WERI-Rb-1 (cell line): ENCODE measurements around the gene STYK1.

Source experiments
- DNase-seq: peaks from one replicate; pipeline ENCODE4 v3.0.0-alpha.2; 2020
- H3K27ac ChIP-seq: fragments of 250-450 bp; sonication (Bioruptor Pico); 2 replicates; pipeline ENCODE4 v1.5.1; 2020; ENCODE audit warnings: mild to moderate bottlenecking, moderate library complexity
- H3K27me3 ChIP-seq: fragments of 250-450 bp; sonication (Bioruptor Pico); 2 replicates; pipeline ENCODE4 v1.5.1; 2021; ENCODE audit warnings: mild to moderate bottlenecking, low read depth, moderate library complexity; ENCODE audit not compliant: insufficient read depth, severe bottlenecking
- H3K36me3 ChIP-seq: fragments of 250-450 bp; sonication (Bioruptor Pico); 2 replicates; pipeline ENCODE4 v1.5.1; 2020; ENCODE audit warnings: mild to moderate bottlenecking, moderate library complexity
- H3K4me3 ChIP-seq: 2 replicates; pipeline ENCODE4 v1.5.1; 2011; ENCODE audit warnings: low read depth, mild to moderate bottlenecking, control low read depth, low read length
- H3K9me3 ChIP-seq: fragments of 250-450 bp; sonication (Bioruptor Pico); 2 replicates; pipeline ENCODE4 v1.5.1; 2021; ENCODE audit warnings: mild to moderate bottlenecking, moderate library complexity; ENCODE audit not compliant: severe bottlenecking
- CTCF ChIP-seq: IDR thresholded peaks from 2 replicates; pipeline ENCODE4 v1.5.1; 2011; ENCODE audit warnings: low read depth, mild to moderate bottlenecking, control low read depth, inconsistent platforms, low read length

Gene STYK1

GRCh38 chr12:10673659-10674384, at the start of gene STYK1:
Gene STYK1, minus strand, starts transcription at chr12:10674052. Its CDS starts 39,434 bp downstream, at chr12:10634618.
- DNase-seq, result peak; percentile 79
- peak; percentile 86 for TF ChIP-seq CTCF
- no peaks in the 10 kb centered on the region for H3K36me3 ChIP-seq
- peak within 1 kb of the TSS; percentile 75 for H3K4me3 ChIP-seq
- no peaks in the 10 kb centered on the region for H3K9me3 ChIP-seq
- H3K27ac ChIP-seq, result no peak within 1 kb of the TSS; the same call in 1 of the 2 replicates
- H3K27me3 ChIP-seq, result no peaks in the 10 kb centered on the region

- TF ChIP-seq CTCF, result no peak
- Histone ChIP-seq H3K27me3 (no peaks in the 10 kb centered on the region), H3K36me3 (no peaks in the 10 kb centered on the region), H3K9me3 (no peaks in the 10 kb centered on the region), H3K4me3 (peak within 1 kb of the TSS; percentile 70), H3K27ac (peak within 1 kb of the TSS; percentile 71)
- peak; percentile 74 for DNase-seq
Measured at GRCh38 chr12:10722905-10723746, 49.3 kb upstream of the STYK1 start, which contains the start of gene YBX3. Gene YBX3, minus strand, starts transcription at chr12:10723323. Its CDS starts 212 bp downstream, at chr12:10723111.

- DNase-seq, result peak; percentile 21
- TF ChIP-seq CTCF, result peak; percentile 3; the same call in 1 of the 2 replicates
- no peaks in the 10 kb centered on the region for H3K27me3 ChIP-seq
- H3K9me3 ChIP-seq, result no peaks in the 10 kb centered on the region
- peak overlapping the region; percentile 70 for H3K4me3 ChIP-seq
- H3K36me3 ChIP-seq, result no peaks in the 10 kb centered on the region
- H3K27ac ChIP-seq, result peak overlapping the region; percentile 42
Measured at GRCh38 chr12:10722502-10722904, 48.7 kb upstream of the STYK1 start.

GRCh38 chr12:10721651-10722501, 48.0 kb upstream of the STYK1 start:
- Histone ChIP-seq H3K9me3 (no peaks in the 10 kb centered on the region), H3K36me3 (no peaks in the 10 kb centered on the region), H3K4me3 (peak overlapping the region; percentile 70), H3K27me3 (no peaks in the 10 kb centered on the region), H3K27ac (peak overlapping the region; percentile 42; the same call in 1 of the 2 replicates)
- TF ChIP-seq CTCF, result no peak
- peak; percentile 48 for DNase-seq

GRCh38 chr12:10720974-10721650, 47.3 kb upstream of the STYK1 start:
- Histone ChIP-seq H3K9me3 (no peaks in the 10 kb centered on the region), H3K4me3 (peak overlapping the region; percentile 70), H3K27me3 (no peaks in the 10 kb centered on the region), H3K27ac (no peak overlapping the region), H3K36me3 (no peaks in the 10 kb centered on the region)
- no peak for DNase-seq
- TF ChIP-seq CTCF, result no peak
